Astrocyte of the spinal cord (primary cell): Measurements from ENCODE around the gene COL4A3.

Experiments
- DNase-seq: peaks from one replicate; pipeline ENCODE4 v3.0.0; 2011; ENCODE audit warnings: low read depth, low spot score
- H3K4me3 ChIP-seq: 2 replicates; pipeline ENCODE4 v1.5.1; 2011; ENCODE audit warnings: low read depth, mild to moderate bottlenecking, low read length, moderate library complexity
- in situ Hi-C: cut with HindIII; loops from 2 replicates; pipeline ENCODE4 v1.10.0; 2017; ENCODE audit warnings: low sequenced_read_pairs
- TF ChIP-seq, protein P1 (sequence below): IDR thresholded peaks from 2 replicates; pipeline ENCODE4 v1.5.1; 2012; ENCODE audit warnings: low read depth, mild to moderate bottlenecking, low read length, inconsistent platforms

The COL4A3 gene

DNA sequence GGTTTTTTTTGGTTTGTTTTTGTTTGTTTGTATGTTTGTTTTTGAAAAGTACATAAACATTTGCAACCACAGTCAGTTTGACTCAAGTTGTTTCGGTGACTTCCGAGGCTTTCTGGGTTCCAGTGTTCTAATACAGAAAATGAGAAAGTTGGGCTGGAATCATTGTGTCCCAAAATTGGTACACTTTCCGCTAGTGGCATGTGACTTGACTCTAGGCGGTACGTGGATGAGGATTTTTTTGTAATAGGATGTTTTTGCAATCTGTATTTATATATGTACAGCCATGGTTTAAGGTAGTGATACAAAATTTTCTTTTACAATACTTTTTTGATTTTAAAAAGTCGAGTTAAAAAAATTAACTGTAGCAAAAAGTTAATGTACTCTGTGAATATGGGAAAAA lies 162.4 kb downstream of the COL4A3 start:
- no peak overlapping the region for H3K4me3 ChIP-seq
- no peak for DNase-seq
- TF ChIP-seq, protein P1, sequence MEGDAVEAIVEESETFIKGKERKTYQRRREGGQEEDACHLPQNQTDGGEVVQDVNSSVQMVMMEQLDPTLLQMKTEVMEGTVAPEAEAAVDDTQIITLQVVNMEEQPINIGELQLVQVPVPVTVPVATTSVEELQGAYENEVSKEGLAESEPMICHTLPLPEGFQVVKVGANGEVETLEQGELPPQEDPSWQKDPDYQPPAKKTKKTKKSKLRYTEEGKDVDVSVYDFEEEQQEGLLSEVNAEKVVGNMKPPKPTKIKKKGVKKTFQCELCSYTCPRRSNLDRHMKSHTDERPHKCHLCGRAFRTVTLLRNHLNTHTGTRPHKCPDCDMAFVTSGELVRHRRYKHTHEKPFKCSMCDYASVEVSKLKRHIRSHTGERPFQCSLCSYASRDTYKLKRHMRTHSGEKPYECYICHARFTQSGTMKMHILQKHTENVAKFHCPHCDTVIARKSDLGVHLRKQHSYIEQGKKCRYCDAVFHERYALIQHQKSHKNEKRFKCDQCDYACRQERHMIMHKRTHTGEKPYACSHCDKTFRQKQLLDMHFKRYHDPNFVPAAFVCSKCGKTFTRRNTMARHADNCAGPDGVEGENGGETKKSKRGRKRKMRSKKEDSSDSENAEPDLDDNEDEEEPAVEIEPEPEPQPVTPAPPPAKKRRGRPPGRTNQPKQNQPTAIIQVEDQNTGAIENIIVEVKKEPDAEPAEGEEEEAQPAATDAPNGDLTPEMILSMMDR = no peak
- in situ Hi-C loops = no loop called here

- TF ChIP-seq, protein P1 = no peak
- DNase-seq = no peak
- in situ Hi-C loops = no loop called here
- H3K4me3 ChIP-seq = no peak overlapping the region
Measured at GRCh38 chr2:227335713-227336112, 171.3 kb downstream of the COL4A3 start.

- no peak for DNase-seq
- in situ Hi-C loops = no loop called here
- no peak overlapping the region for H3K4me3 ChIP-seq
- TF ChIP-seq, protein P1 = no peak
Measured at GRCh38 chr2:227337442-227337841, 173.0 kb downstream of the COL4A3 start.

DNA sequence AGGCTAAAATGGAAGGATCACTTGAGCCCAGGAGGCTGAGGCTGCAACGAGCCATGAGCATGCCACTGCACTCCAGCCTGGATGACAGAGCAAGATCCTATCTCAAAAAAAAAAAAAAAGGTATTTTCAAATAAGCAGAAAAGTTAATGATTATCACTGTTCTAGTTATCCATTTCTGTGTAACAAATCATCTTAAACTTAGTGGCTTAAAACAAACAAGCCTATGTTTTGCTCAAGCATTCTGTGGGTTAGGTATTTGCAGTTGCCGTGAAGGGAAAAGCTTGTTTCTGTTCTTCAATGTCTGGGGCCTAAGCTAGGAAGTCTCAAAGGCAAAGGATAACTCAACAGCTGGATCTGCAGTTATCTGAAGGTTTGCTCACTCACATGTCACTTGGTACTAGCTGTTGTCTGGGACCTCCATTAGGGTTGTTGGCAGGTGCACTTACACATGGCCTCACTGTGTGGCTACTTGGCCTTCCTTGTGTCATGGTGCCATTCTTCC lies 174.7 kb downstream of the COL4A3 start:
- in situ Hi-C loops = no loop called here
- DNase-seq = no peak
- no peak overlapping the region for H3K4me3 ChIP-seq
- TF ChIP-seq, protein P1 = no peak

DNA sequence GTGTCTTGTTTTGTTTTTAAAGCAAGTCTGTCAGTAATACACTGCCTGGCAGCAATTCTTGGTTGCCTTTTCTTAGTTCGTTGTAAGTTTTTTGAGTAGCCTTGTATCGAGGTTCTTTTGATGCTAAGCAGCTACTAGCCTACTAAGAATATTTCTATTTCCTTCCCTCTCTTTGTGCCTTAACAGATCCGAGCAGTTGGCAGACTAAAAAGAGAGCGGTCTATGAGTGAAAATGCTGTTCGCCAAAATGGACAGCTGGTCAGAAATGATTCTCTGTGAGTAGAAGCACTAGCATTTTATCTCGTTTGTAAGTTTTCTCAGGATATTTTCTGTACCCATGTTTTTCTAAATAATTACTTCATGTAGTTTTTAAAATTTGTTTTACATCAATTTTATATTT lies 175.7 kb downstream of the COL4A3 start:
- H3K4me3 ChIP-seq = no peak overlapping the region
- TF ChIP-seq, protein P1 = no peak
- in situ Hi-C loops = no loop called here
- no peak for DNase-seq

DNA sequence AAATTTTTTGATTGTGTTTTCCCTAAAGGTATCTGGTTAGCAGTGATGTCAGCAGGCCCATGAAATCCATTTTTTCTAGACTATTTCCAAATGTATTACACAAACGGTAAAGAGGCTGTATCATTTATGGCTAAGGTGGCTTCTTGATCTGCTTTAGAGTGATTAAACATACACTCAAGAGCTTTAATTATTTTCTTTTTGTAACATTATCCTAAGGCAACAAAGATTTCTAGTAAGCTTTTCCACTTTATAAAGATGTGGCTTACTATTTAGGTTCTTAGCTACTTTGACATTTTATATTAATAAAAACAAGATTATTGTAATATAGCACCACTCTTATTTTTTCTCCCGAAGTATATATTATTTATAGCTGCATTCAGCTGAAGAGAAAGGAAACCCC lies 177.1 kb downstream of the COL4A3 start:
- TF ChIP-seq, protein P1 = no peak
- in situ Hi-C loops = no loop called here
- no peak overlapping the region for H3K4me3 ChIP-seq

GRCh38 chr2:227344231-227344630 lies 179.8 kb downstream of the COL4A3 start:
- TF ChIP-seq, protein P1 = no peak
- DNase-seq = no peak
- H3K4me3 ChIP-seq = no peak overlapping the region
- in situ Hi-C loops = no loop called here

More for the DNA sequence above, 177.1 kb downstream of the COL4A3 start:
- no peak for DNase-seq
